ENCODE measurements around the gene KRTAP10-7. TPM values are rescaled to one million over a fixed set of nuclear protein-coding genes. Genes with fewer than 3 reads are reported as not detected.
"Not testable (repeated sequence)": the region's sequence is repeated elsewhere in the genome, so short reads cannot be mapped to it uniquely, and the experiment has no call there.

Gene KRTAP10-7
- total RNA-seq, 1 experiment from 2014 or later: not detected

DNA sequence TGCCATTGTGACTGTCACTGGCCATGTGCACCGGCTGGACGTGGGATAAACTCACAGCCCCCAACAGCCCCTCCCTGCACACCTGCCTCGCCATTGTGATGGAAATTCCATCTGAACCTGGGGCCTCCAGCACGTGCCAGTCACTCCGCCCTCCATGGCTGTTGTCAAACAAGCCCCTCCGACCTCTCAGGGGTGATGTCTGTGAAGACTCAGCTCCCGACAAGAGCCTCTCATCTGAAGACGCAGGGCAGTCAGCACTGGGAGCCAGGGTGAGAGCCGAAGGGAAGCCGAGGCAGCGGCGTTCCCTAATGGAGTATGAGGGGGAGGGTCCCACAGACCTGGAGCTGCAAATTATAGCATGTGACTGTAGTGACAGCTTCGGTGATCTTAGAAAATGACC lies 47.7 kb upstream of the KRTAP10-7 start:
- no peak for DNase-seq
- TF ChIP-seq, protein P1, sequence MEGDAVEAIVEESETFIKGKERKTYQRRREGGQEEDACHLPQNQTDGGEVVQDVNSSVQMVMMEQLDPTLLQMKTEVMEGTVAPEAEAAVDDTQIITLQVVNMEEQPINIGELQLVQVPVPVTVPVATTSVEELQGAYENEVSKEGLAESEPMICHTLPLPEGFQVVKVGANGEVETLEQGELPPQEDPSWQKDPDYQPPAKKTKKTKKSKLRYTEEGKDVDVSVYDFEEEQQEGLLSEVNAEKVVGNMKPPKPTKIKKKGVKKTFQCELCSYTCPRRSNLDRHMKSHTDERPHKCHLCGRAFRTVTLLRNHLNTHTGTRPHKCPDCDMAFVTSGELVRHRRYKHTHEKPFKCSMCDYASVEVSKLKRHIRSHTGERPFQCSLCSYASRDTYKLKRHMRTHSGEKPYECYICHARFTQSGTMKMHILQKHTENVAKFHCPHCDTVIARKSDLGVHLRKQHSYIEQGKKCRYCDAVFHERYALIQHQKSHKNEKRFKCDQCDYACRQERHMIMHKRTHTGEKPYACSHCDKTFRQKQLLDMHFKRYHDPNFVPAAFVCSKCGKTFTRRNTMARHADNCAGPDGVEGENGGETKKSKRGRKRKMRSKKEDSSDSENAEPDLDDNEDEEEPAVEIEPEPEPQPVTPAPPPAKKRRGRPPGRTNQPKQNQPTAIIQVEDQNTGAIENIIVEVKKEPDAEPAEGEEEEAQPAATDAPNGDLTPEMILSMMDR (IDR thresholded peaks at IDR 0.05; ENCODE audit: unreplicated experiment): no peak
- CTCF ChIA-PET: no interaction called here
- no peaks in the 10 kb centered on the region for H3K9me3 Mint-ChIP-seq (ENCODE audit: low read depth, unreplicated experiment)
- peaks cover 100% of the 10 kb centered on the region for H3K27me3 Mint-ChIP-seq (ENCODE audit: unreplicated experiment)
- BruUV-seq (replicated peaks): no TSS peak
- H3K4me1 Mint-ChIP-seq (ENCODE audit: low read depth, unreplicated experiment): peaks cover 9% of the 10 kb centered on the region
- H3K36me3 Mint-ChIP-seq (ENCODE audit: insufficient read depth, unreplicated experiment): no peaks in the 10 kb centered on the region
- H3K27ac Mint-ChIP-seq (ENCODE audit: unreplicated experiment): no peak overlapping the region
- intact Hi-C loops (cut with micrococcal nuclease; ENCODE audit: unreplicated experiment): no loop called here
- H3K4me3 Mint-ChIP-seq (ENCODE audit: low read depth, unreplicated experiment): no peak overlapping the region

DNA sequence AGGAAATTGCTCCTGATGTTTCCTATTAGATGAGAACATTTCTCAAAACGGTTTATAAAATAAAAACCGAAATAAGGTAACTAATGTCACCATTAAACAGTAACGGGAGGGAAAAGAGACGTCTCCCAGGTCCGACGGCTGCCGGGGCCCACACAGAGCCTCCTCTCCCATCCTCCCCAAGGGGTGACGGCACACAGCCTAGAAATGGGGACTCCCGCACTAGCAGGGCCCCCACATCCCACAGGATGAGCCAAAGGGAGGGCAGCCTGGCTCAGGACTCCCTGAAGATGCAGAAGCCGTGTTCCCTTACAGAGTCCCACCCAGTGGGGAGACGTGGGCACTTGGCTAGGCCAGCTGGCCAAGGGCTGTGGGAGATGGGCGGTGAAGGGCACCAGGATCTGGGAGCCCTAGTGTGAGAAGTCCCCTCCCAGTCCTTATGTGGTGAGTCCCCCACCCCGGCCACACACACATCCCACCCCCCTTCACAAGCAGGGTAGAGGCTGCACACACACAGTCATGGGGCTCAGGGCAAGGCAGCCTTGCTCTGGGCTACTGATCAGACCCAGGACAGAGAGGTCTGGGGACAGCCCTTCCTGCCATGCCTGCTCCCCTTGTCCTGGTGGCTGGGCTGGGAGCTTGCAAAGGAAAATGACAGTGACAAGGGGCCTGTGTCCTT lies 45.1 kb upstream of the KRTAP10-7 start:
- CTCF ChIA-PET: no interaction called here

DNA sequence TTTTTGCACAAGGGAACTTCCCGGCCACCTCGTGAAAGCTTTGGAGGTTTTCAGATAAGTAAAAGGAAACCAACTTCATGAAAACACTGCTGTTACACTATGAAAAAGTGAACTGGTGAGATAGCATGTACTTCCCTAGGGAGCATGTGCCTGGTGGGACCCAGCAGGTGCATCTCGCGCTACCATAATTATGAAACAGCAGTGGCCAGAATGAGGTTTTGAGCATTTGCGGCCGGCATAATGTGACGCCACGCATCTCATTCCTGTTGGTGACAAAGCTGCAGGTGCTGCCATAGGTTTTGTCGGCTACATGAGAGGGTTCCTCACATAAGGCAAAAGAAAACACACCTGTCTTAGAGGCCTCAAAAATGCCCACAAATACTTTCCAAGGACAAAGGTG lies 43.5 kb upstream of the KRTAP10-7 start:
- no peak overlapping the region for H3K27ac Mint-ChIP-seq (ENCODE audit: unreplicated experiment)
- peaks cover 100% of the 10 kb centered on the region for H3K27me3 Mint-ChIP-seq (ENCODE audit: unreplicated experiment)
- no peaks in the 10 kb centered on the region for H3K36me3 Mint-ChIP-seq (ENCODE audit: insufficient read depth, unreplicated experiment)
- H3K4me3 Mint-ChIP-seq (ENCODE audit: low read depth, unreplicated experiment): no peak overlapping the region
- no peaks in the 10 kb centered on the region for H3K4me1 Mint-ChIP-seq (ENCODE audit: low read depth, unreplicated experiment)
- intact Hi-C loops (cut with micrococcal nuclease; ENCODE audit: unreplicated experiment): no loop called here
- no TSS peak for BruUV-seq (replicated peaks)
- H3K9me3 Mint-ChIP-seq (ENCODE audit: low read depth, unreplicated experiment): no peaks in the 10 kb centered on the region
- no peak for DNase-seq
- CTCF ChIA-PET: no interaction called here
- TF ChIP-seq, protein P1 (IDR thresholded peaks at IDR 0.05; ENCODE audit: unreplicated experiment): no peak

More for the DNA sequence above, 45.1 kb upstream of the KRTAP10-7 start:
- Mint-ChIP-seq H3K4me1 (ENCODE audit: low read depth, unreplicated experiment) (peaks cover 9% of the 10 kb centered on the region), H3K36me3 (ENCODE audit: insufficient read depth, unreplicated experiment) (no peaks in the 10 kb centered on the region), H3K9me3 (ENCODE audit: low read depth, unreplicated experiment) (no peaks in the 10 kb centered on the region), H3K4me3 (ENCODE audit: low read depth, unreplicated experiment) (no peak overlapping the region), H3K27me3 (ENCODE audit: unreplicated experiment) (peaks cover 100% of the 10 kb centered on the region), H3K27ac (ENCODE audit: unreplicated experiment) (no peak overlapping the region)
- intact Hi-C loops (cut with micrococcal nuclease; ENCODE audit: unreplicated experiment): no loop called here
- TF ChIP-seq, protein P1 (IDR thresholded peaks at IDR 0.05; ENCODE audit: unreplicated experiment): no peak
- no peak for DNase-seq
- no TSS peak for BruUV-seq (replicated peaks)

DNA sequence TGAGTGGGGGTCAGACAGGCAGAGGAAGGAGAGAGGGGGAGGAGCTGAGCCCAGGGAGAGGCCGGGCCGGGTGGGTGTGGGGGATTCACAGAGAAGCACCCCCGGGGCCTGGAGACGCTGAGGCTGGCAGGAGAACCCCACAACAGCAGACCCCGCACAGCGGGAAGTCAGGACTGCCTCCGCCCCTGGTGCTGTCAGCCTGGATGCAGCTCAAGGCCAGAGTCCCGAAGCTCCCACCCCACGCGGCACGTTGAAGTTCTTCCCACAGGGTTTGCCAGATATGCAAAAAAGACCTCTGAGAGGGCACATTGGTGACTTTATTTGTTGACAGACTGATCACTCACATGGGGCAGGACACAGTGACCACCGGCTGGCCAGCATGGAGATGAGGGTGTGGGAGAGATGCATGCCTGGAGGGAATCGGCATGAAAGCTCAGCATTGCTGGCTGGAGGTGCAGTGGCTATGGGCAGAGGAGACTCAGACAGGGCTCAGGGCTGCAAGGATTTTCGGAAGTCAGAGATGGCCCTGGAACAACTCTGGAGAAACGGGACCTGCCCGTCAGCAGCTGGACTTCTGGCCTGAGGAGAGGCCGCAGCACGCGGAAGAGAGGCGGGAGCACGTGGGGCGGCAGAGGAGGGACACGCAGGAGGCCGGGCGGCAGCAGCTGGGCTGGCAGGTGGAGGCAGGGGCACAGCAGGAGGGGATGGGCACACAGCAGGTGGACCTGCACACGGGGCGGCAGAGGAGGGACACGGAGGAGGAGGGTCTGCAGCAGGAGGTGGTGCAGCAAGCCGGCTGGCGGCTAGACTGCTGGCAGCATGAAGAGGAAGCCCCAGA lies 42.7 kb upstream of the KRTAP10-7 start:
- no peaks in the 10 kb centered on the region for H3K9me3 Mint-ChIP-seq (ENCODE audit: low read depth, unreplicated experiment)
- H3K36me3 Mint-ChIP-seq (ENCODE audit: insufficient read depth, unreplicated experiment): no peaks in the 10 kb centered on the region
- H3K27me3 Mint-ChIP-seq (ENCODE audit: unreplicated experiment): peaks cover 100% of the 10 kb centered on the region
- intact Hi-C loops (cut with micrococcal nuclease; ENCODE audit: unreplicated experiment): no loop called here
- CTCF ChIA-PET: no interaction called here
- TF ChIP-seq, protein P1 (IDR thresholded peaks at IDR 0.05; ENCODE audit: unreplicated experiment): no peak
- no peak overlapping the region for H3K27ac Mint-ChIP-seq (ENCODE audit: unreplicated experiment)
- no peak overlapping the region for H3K4me3 Mint-ChIP-seq (ENCODE audit: low read depth, unreplicated experiment)
- DNase-seq: no peak
- no TSS peak for BruUV-seq (replicated peaks)
- no peaks in the 10 kb centered on the region for H3K4me1 Mint-ChIP-seq (ENCODE audit: low read depth, unreplicated experiment)

DNA sequence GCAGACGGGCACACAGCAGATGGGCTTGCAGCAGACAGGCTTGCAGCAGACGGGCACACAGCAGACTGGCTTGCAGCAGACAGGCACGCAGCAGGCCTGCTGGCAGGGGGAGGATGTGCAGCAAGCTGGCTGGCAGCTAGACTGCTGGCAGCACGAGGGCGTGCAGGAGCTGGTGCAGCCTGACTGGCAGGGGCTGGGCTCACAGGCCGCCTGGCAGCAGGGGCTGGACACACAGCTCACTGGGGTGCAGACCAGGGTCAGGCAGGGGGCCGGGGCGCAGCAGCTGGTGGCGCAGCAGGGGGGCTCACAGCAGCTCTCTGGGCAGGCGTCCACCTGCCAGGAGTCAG lies 42.1 kb upstream of the KRTAP10-7 start:
- H3K4me3 Mint-ChIP-seq (ENCODE audit: low read depth, unreplicated experiment); H3K36me3 Mint-ChIP-seq (ENCODE audit: insufficient read depth, unreplicated experiment); BruUV-seq (replicated peaks); DNase-seq; H3K27ac Mint-ChIP-seq (ENCODE audit: unreplicated experiment); intact Hi-C loops (cut with micrococcal nuclease; ENCODE audit: unreplicated experiment); CTCF ChIA-PET; H3K9me3 Mint-ChIP-seq (ENCODE audit: low read depth, unreplicated experiment); H3K4me1 Mint-ChIP-seq (ENCODE audit: low read depth, unreplicated experiment): not testable (repeated sequence)
- peaks cover 100% of the 10 kb centered on the region for H3K27me3 Mint-ChIP-seq (ENCODE audit: unreplicated experiment)
